Measurements from ENCODE around the gene MTHFD1L.

DNA sequence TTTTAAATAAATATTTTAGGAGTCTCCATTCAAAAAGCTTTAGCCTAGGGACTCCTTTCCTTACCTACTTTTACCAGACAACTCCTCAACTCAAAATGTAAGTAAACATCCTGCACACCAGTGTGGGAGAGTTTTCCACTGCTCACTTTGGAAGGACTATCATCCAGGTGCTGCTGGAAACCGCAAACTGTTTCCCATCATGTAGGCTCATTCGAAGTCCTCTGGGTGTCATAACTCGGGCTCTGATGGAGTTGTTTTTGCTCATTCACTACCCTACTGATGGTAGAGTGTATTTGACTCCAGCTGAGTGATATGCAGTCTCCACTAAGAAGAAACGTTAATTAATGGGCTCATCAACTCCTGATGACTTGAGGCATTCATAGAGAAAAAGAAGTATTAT lies 237.8 kb downstream of the MTHFD1L start:
- no peak for TF ChIP-seq CTCF (IDR thresholded peaks at IDR 0.05)
- TF ChIP-seq EP300 (IDR thresholded peaks at IDR 0.05): no peak
- no peak for TF ChIP-seq POLR2A (IDR thresholded peaks at IDR 0.05)
